Measurements from ENCODE around the gene THEM4. TPM values are rescaled to one million over a fixed set of nuclear protein-coding genes. Genes with fewer than 3 reads are reported as not detected.

THEM4 gene
- total RNA-seq, 2 experiments from 2014 or later, result 19.1 to 20.9 TPM

Other genes with a start within 250 kb of the THEM4 start
- gene CELF3, start 192.7 kb downstream of the THEM4 start, total RNA-seq, result not detected
- not detected for gene RIIAD1, start 188.0 kb downstream of the THEM4 start, total RNA-seq
- 100 to 1,000 TPM; 111 to 127 TPM for gene MRPL9, start 146.0 kb downstream of the THEM4 start, total RNA-seq
- gene TDRKH, start 119.0 kb downstream of the THEM4 start, total RNA-seq, result 10 to 100 TPM; 16.4 to 17.1 TPM
- gene LINGO4, start 104.1 kb downstream of the THEM4 start, total RNA-seq, result under 1 TPM; 0.07 to 0.15 TPM
- 1 to 10 TPM in 1 of 2 experiments, under 1 TPM in 1; 0.30 to 1.3 TPM for gene RORC, start 77.7 kb downstream of the THEM4 start, total RNA-seq
- gene C2CD4D, start 69.7 kb downstream of the THEM4 start, total RNA-seq, result under 1 TPM; 0.33 to 0.96 TPM
- not detected for gene THEM5, start 55.8 kb downstream of the THEM4 start, total RNA-seq
- 100 to 1,000 TPM; 333 to 424 TPM for gene S100A10, start 84.3 kb upstream of the THEM4 start, total RNA-seq
- 100 to 1,000 TPM; 300 to 330 TPM for gene S100A11, start 127.5 kb upstream of the THEM4 start, total RNA-seq
- not detected for gene TCHHL1, start 179.6 kb upstream of the THEM4 start, total RNA-seq
- gene TCHH, start 205.9 kb upstream of the THEM4 start, total RNA-seq, result under 1 TPM; 0.12 to 0.14 TPM
- gene RPTN, start 249.7 kb upstream of the THEM4 start, total RNA-seq, result not detected